HG03342 (cell line): ENCODE results near the gene AGBL4.
"Not testable (repeated sequence)": the region's sequence is repeated elsewhere in the genome, so short reads cannot be mapped to it uniquely, and the experiment has no call there.

Source experiments
- ATAC-seq: cut with Tn5 transposase; IDR thresholded peaks from one replicate; pipeline ENCODE4 v1.9.1; 2021; ENCODE audit warnings: mild to moderate bottlenecking, moderate library complexity; ENCODE audit not compliant: unreplicated experiment

AGBL4 gene

GRCh38 chr1:49448200-49448599 lies 575.6 kb downstream of the AGBL4 start:
- no peak for ATAC-seq

GRCh38 chr1:49436865-49437264 lies 586.9 kb downstream of the AGBL4 start:
- ATAC-seq = no peak

GRCh38 chr1:49435291-49435690 lies 588.5 kb downstream of the AGBL4 start:
- ATAC-seq = no peak

- no peak for ATAC-seq
These were observed 599.0 kb downstream of the AGBL4 start for GRCh38 chr1:49424782-49425181.

- no peak for ATAC-seq
These were observed 607.0 kb downstream of the AGBL4 start for GRCh38 chr1:49416758-49417157.

GRCh38 chr1:49408346-49408745 lies 615.4 kb downstream of the AGBL4 start:
- ATAC-seq = no peak

GRCh38 chr1:49397086-49397485 lies 626.7 kb downstream of the AGBL4 start:
- ATAC-seq = no peak

GRCh38 chr1:49394200-49394599 lies 629.6 kb downstream of the AGBL4 start:
- ATAC-seq = no peak

GRCh38 chr1:49389699-49390098 lies 634.1 kb downstream of the AGBL4 start:
- ATAC-seq = no peak

- no peak for ATAC-seq
These were observed 659.1 kb downstream of the AGBL4 start for GRCh38 chr1:49364676-49365075.

GRCh38 chr1:49363628-49364027 lies 660.1 kb downstream of the AGBL4 start:
- no peak for ATAC-seq

- ATAC-seq = no peak
These were observed 665.7 kb downstream of the AGBL4 start for GRCh38 chr1:49358036-49358435.

- ATAC-seq = no peak
These were observed 667.2 kb downstream of the AGBL4 start for GRCh38 chr1:49356594-49356993.

- ATAC-seq = no peak
These were observed 672.0 kb downstream of the AGBL4 start for GRCh38 chr1:49351768-49352167.

- no peak for ATAC-seq
These were observed 676.9 kb downstream of the AGBL4 start for GRCh38 chr1:49346767-49347349.

- ATAC-seq = no peak
These were observed 683.2 kb downstream of the AGBL4 start for GRCh38 chr1:49340576-49340975.

GRCh38 chr1:49339043-49339442 lies 684.7 kb downstream of the AGBL4 start:
- ATAC-seq = no peak

- ATAC-seq = no peak
These were observed 686.5 kb downstream of the AGBL4 start for GRCh38 chr1:49337251-49337650.

- no peak for ATAC-seq
These were observed 689.8 kb downstream of the AGBL4 start for GRCh38 chr1:49333906-49334305.

- ATAC-seq = no peak
These were observed 692.5 kb downstream of the AGBL4 start for GRCh38 chr1:49331066-49331852.

GRCh38 chr1:49323925-49324540 lies 699.7 kb downstream of the AGBL4 start:
- ATAC-seq = no peak

- not testable (repeated sequence) for ATAC-seq
These were observed 703.3 kb downstream of the AGBL4 start for GRCh38 chr1:49320493-49320892.
